Mesodermal cell (in vitro differentiated cells): ENCODE results near the gene RAB11FIP5.

ENCODE experiments used
- H3K27ac ChIP-seq: 2 replicates; pipeline ENCODE4 v1.7.0; 2013; ENCODE audit warnings: mild to moderate bottlenecking, low read depth, low read length, moderate library complexity; ENCODE audit not compliant: severe bottlenecking
- H3K36me3 ChIP-seq: 2 replicates; pipeline ENCODE4 v1.7.1; 2013; ENCODE audit warnings: mild to moderate bottlenecking, low read length, moderate library complexity; ENCODE audit not compliant: control insufficient read depth, insufficient read depth
- H3K4me1 ChIP-seq: one replicate; pipeline ENCODE4 v1.7.1; 2013; ENCODE audit warnings: mild to moderate bottlenecking, low read length; ENCODE audit not compliant: insufficient read depth, control insufficient read depth, poor library complexity, severe bottlenecking
- H3K4me3 ChIP-seq: 2 replicates; pipeline ENCODE4 v1.7.0; 2013; ENCODE audit warnings: low read length, control low read depth, mild to moderate bottlenecking; ENCODE audit not compliant: insufficient read depth, poor library complexity, severe bottlenecking; ENCODE audit errors: extremely low read depth
- H3K9me3 ChIP-seq: 2 replicates; pipeline ENCODE4 v1.7.1; 2013; ENCODE audit warnings: mild to moderate bottlenecking, low read length, moderate library complexity; ENCODE audit not compliant: control insufficient read depth
- WGBS, 2 experiments: methylation state at CpG; one replicate each; pipeline ENCODE4 v1.1.5; 2013; ENCODE audit warnings: missing lambda C conversion rate in 2 of 2; ENCODE audit not compliant: insufficient coverage in 2 of 2; 5-methylcytosine and 5-hydroxymethylcytosine counted together

RAB11FIP5 gene

GRCh38 chr2:73110168-73111072 is 2.3 kb downstream of the RAB11FIP5 start:
- peaks cover 8% of the 10 kb centered on the region for H3K9me3 ChIP-seq
- H3K4me3 ChIP-seq, result peak overlapping the region; percentile 67
- WGBS, 2 experiments, result 82 to 100% methylated on average over 2 of the region's 4 CpGs
- peaks cover 15% of the 10 kb centered on the region for H3K4me1 ChIP-seq
- peaks cover 8% of the 10 kb centered on the region for H3K36me3 ChIP-seq
- no peak overlapping the region for H3K27ac ChIP-seq

DNA sequence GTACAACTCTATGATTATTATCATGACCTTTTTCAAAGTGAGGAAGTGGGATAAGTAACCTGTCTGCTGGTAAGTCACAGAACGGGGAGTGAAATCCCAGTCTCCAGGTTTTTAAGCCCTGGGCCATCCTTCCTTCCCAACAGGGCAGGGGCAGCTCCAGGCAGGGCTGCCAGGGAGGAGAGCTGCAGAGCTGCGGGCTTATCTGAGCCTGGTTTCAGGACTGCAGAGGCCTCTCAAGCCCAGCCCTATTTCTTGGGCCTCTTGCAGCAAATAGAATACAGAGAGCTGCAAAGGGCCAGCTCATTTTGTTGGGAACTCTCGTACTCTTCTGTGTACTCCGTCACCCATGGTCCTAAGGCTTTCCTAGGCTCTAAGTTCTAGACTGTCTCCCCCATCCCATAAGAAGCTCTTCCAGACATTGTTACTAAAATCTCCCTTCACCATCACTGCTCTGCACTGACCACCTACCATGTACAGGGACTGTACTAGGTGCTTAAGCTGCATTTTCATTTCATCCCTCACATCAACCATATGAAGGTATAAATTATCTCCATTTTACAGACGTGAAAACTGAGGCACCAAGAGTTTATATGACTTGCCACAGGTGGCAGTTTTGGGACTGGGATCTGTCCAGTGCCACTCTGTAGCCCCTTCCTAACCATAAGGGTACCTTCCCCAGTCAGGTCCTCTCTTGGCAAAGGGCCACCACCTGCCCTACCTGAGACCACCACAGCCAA is 3.1 kb downstream of the RAB11FIP5 start:
- Histone ChIP-seq H3K27ac (no peak overlapping the region), H3K4me3 (no peak overlapping the region), H3K36me3 (peaks cover 8% of the 10 kb centered on the region), H3K4me1 (peaks cover 15% of the 10 kb centered on the region), H3K9me3 (peaks cover 5% of the 10 kb centered on the region)
- WGBS, 2 experiments, result 93 to 95% methylated on average over 3 to 4 of the region's 5 CpGs

GRCh38 chr2:73107211-73107926 is 5.4 kb downstream of the RAB11FIP5 start:
- 82 to 88% methylated on average over 7 to 8 of the region's 12 CpGs for WGBS, 2 experiments
- no peak overlapping the region for H3K4me3 ChIP-seq
- H3K27ac ChIP-seq, result no peak overlapping the region
- H3K36me3 ChIP-seq, result peaks cover 8% of the 10 kb centered on the region
- peaks cover 25% of the 10 kb centered on the region for H3K4me1 ChIP-seq
- H3K9me3 ChIP-seq, result no peaks in the 10 kb centered on the region

GRCh38 chr2:73106791-73107190 is 6.0 kb downstream of the RAB11FIP5 start:
- no peak overlapping the region for H3K27ac ChIP-seq
- no peak overlapping the region for H3K4me3 ChIP-seq
- H3K9me3 ChIP-seq, result no peaks in the 10 kb centered on the region
- peaks cover 28% of the 10 kb centered on the region for H3K4me1 ChIP-seq
- WGBS, 2 experiments, result 90 to 96% methylated on average over 3 of the region's 3 CpGs
- H3K36me3 ChIP-seq, result peaks cover 8% of the 10 kb centered on the region

GRCh38 chr2:73105511-73105971 is 7.2 kb downstream of the RAB11FIP5 start:
- Histone ChIP-seq H3K27ac (no peak overlapping the region), H3K4me1 (peaks cover 24% of the 10 kb centered on the region), H3K36me3 (peaks cover 14% of the 10 kb centered on the region), H3K9me3 (no peaks in the 10 kb centered on the region), H3K4me3 (no peak overlapping the region)
- 93 to 100% methylated on average over 2 of the region's 2 CpGs for WGBS, 2 experiments

DNA sequence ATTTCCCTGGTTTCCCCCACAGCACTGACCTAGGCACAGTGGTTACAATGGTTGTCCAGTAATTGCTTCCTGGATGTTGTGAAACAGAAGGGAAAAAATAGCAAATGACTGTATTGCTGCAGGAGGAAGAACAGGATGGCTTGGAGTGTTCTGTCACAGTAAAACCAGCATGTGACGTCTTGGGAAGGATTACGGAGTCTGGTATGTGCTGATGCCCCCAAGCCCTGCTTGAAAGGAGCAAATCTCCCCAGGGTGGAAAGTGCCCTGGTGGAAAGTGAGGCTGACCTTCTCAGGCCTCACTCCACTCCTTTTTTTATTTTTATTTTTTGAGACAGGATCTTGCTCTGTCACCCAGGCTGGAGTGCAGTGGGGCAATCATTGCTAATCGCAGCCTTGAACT is 7.8 kb downstream of the RAB11FIP5 start:
- Histone ChIP-seq H3K36me3 (peaks cover 14% of the 10 kb centered on the region), H3K4me3 (no peak overlapping the region), H3K4me1 (peaks cover 20% of the 10 kb centered on the region), H3K27ac (no peak overlapping the region), H3K9me3 (no peaks in the 10 kb centered on the region)
- 100% methylated on average over 3 of the region's 3 CpGs for WGBS, 2 experiments

- Histone ChIP-seq H3K4me3 (no peak overlapping the region), H3K4me1 (peaks cover 13% of the 10 kb centered on the region), H3K36me3 (peaks cover 8% of the 10 kb centered on the region), H3K9me3 (no peaks in the 10 kb centered on the region), H3K27ac (no peak overlapping the region)
- 94% methylated on average over 2 of the region's 2 CpGs; no CpG with 5 or more reads in 1 of the 2 experiments for WGBS, 2 experiments
Observed at GRCh38 chr2:73103018-73103542, 9.7 kb downstream of the RAB11FIP5 start.

DNA sequence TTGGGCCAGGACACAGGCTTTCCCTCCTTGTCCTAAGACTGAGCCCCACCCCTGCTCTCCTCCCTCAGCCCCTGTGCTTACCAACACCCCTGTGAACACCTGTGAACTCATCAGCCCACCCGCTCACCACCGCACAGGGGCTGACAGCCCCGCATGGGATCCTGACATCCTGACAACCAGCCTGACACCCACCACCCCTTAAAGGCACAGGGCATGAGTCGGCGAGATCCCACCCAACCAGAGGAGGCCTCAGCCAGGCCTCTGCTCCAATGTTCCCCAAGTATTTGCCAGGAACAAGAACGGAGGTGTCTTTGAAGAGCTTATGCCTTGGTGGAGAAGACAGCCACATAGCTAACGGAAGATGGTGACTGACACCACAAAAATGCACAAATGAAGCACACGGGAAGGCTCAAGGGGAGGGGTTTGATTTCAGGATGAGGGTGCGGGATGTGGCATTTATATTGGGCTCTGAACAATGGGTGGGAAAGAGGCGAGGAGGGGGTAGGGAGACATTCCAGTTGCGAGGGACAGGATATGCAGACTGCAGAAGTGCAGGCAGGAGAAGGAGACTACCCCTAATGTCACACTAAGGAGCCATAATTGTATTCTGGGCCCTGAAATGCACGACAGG is 11.0 kb downstream of the RAB11FIP5 start:
- no peak overlapping the region for H3K27ac ChIP-seq
- no peaks in the 10 kb centered on the region for H3K9me3 ChIP-seq
- H3K4me1 ChIP-seq, result peaks cover 13% of the 10 kb centered on the region
- H3K36me3 ChIP-seq, result peaks cover 7% of the 10 kb centered on the region
- H3K4me3 ChIP-seq, result no peak overlapping the region
- WGBS, 2 experiments, result 70 to 71% methylated on average over 5 to 11 of the region's 12 CpGs

DNA sequence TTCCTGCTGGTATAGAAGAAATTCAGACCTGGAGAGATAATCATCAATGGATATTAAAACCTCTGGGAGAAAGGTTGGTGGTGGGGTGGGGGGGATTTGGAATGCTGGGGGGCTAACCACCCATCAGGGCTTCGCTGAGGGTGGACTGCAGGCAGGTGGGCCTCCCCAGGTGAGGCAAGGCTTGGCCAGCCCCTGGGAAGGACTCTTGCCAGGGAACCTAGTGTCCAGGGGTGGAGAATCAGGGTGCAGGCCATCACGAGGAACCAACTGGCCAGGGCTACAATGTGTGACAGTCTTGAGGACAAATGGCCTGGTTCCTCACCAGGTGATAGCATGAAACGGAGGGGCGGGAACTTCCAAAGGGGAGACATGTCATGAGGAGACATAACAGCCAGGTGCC is 11.8 kb downstream of the RAB11FIP5 start:
- Histone ChIP-seq H3K4me3 (no peak overlapping the region), H3K9me3 (no peaks in the 10 kb centered on the region), H3K27ac (no peak overlapping the region), H3K36me3 (peaks cover 7% of the 10 kb centered on the region), H3K4me1 (peaks cover 13% of the 10 kb centered on the region)
- 90 to 97% methylated on average over 1 to 4 of the region's 4 CpGs for WGBS, 2 experiments

DNA sequence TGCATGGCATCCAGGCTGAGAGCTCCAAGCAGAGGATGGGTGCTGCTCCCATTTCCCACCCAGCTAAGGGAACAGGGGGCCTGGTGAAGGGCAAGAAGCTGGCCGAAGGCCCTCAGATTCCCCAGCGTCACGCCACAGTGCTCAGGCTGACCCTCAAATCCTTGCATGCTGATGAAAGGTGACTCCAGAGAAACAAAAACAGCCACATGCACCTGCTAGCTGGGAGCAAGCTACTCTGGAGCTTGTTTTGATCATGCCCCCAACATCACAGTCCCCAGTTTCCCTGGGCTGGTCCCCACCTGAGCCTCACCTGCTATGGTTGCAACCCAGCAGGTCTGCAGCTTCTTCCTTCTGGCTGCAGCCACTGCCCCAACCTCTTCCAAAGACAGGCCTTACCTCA is 13.3 kb downstream of the RAB11FIP5 start:
- Histone ChIP-seq H3K9me3 (no peaks in the 10 kb centered on the region), H3K27ac (no peak overlapping the region), H3K4me3 (no peak overlapping the region), H3K4me1 (peaks cover 13% of the 10 kb centered on the region), H3K36me3 (peaks cover 7% of the 10 kb centered on the region)
- 96 to 100% methylated on average over 3 of the region's 3 CpGs for WGBS, 2 experiments
